ENCODE data around the gene LINGO3.
A peak's percentile ranks its signal among the peaks of the same experiment; 100 is the strongest.
"Not testable (repeated sequence)": the region's sequence is repeated elsewhere in the genome, so short reads cannot be mapped to it uniquely, and the experiment has no call there.

LINGO3 gene

DNA sequence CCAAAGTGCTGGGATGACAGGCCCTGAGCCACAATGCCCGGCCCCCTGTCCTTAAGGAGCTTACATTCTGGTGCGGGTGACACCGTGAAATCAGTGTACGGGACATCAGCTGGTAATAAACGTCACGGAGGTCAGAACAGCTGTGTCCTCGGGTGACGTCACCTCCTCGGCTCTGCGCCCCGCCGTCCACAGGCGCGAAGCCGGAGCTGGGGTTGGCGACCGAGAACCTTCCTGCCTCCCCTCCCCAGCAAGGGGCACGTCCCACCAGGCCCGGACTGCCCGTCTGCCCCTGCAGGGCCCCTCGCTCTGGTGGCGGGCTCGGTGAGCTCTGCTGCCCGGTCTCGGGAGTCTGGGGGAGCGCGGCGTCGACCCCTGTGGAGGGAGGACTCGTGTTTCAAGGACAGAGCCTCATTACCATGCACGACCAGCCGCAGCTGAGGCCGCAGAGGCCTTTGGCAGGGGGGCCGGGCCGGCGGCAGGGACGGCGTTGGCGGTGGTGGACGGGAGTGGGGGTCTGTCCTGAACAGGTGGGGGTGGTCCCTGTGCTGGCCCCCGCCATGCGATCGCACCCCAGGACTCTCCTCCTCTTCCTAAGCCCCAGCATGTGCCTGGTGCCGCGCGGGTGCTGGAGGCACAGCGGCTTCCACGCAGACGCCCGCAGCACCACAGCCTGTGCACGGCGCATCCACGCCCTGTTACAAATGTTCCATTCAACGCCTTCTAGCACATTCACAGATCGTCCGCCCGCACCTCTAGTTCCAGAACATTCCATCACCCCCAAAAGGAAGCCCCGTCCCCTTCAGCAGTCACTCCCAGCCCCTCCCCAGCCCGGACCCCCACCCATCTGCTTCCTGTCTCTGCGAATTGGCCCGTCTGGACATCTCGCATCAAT is 5.4 kb downstream of the LINGO3 start:
- DNase-seq, result peak; percentile 65

DNA sequence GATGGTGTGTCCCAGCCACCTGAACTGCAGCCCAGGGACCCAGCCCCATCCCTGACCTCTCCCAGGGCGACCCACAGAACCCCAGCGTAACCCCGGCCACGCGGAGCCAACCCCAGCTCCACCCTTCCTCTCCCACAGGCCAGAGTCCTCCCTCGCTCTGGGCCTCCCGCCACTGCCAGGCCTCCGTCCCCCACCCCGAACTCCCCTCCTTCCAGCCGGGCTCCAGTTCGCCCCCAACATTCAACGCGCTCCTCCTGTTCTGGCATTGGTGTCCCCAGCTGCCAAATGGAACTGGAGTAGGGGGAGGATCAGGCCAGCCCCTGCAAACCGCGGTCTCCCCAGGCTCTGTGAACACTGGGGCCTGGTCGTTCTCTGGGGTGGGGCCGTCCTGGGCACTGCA is 7.4 kb downstream of the LINGO3 start:
- no peak for DNase-seq

- no peak for DNase-seq
Observed at GRCh38 chr19:2296141-2296540, 11.8 kb downstream of the LINGO3 start.

DNA sequence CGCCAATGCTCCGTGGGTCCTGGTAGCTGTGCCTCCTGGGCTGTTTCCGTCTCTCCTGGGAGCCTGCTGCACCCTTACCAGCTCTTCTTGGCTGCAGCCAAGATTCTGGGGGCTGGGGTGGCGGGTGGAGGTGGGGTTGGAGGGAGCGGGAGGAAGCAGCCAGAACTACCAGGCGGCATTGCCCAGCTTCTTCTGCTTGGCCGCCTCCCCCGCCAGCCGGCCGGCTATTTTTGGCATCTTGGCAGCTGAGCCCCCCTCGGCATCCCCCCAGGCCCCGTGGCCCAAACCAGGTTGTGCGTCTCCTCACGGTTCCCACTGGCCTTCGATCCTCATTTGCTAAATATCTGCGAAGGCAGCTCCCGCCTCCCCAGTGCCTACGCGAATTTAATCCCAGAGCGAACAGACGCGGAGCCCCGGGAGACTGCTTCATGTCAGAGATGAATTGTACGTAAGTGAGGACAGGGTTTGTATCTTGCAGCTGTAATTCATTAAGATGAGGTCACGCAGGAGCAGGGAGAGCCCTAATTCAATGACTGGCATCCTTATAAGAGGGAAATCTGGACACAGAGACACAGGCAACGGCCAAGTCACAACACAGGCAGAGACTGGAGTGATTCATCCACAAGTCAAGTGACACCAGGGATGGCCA is 13.1 kb downstream of the LINGO3 start:
- DNase-seq, result no peak

DNA sequence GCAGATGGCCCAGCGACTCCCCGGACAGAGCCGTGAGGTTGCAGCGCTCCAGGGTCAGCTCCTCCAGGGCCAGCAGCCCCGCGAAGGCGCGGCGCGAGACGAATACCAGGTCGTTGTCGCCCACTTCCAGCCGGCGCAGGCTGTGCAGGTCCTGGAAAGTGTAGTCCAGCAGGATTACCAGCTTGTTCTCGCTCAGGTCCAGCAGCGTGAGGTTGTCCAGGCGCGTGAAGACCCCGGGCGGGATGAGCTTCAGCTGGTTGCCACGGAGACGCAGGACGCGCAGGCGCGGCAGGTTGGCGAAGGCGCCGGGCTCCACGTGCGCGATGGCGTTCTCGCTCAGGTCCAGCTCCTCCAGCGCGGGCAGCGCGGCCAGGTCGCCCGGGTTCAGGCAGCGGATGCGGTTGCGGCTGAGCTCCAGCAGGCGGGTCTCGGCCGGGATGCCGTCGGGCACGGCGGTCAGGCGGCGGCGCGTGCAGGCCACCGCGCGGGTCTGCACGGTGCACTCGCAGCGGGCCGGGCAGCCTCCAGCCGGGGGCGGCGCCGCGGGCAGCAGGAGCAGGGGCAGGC is 16.7 kb downstream of the LINGO3 start:
- DNase-seq, result no peak

DNA sequence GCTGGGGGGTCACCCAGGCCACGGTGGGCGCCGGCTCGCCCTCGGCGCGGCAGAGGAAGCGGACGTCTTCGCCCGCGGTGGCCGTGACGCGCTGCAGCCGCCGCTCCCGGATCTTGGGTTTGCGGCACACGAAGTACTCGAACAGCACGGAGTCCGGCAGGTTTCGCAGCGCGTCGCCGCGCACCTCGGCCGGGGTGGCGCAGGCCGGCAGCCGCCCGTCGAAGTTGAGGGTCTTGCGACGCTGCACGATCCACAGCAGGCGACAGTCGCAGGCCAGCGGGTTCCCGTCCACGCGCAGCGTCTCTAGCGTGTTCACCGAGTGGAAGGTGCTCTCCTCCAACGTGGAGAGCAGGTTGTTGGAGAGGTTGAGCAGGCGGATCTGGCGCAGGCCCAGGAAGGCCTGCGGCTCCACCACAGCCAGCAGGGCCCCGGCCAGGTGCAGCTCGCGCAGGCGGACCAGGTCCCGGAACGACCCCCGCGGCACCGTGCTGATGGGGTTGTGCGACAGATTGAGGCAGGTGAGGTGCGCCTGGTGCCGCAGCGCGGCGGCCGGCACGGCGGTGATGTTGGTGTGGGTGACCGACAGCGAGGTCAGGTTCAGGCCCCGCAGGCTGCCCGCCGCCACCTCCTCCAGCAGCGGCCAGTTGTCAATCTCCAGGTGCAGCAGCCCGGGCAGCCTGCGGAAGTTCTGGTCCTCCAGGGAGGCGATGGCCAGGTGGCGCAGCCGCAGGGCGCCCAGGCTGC is 17.3 kb downstream of the LINGO3 start:
- DNase-seq, result peak; percentile 54

- DNase-seq, result peak; percentile 97
Observed at GRCh38 chr19:2289714-2290435, 18.1 kb downstream of the LINGO3 start.

GRCh38 chr19:2288818-2289713 is 18.9 kb downstream of the LINGO3 start:
- peak; percentile 44 for DNase-seq

GRCh38 chr19:2288338-2288817 is 19.6 kb downstream of the LINGO3 start:
- DNase-seq, result no peak

DNA sequence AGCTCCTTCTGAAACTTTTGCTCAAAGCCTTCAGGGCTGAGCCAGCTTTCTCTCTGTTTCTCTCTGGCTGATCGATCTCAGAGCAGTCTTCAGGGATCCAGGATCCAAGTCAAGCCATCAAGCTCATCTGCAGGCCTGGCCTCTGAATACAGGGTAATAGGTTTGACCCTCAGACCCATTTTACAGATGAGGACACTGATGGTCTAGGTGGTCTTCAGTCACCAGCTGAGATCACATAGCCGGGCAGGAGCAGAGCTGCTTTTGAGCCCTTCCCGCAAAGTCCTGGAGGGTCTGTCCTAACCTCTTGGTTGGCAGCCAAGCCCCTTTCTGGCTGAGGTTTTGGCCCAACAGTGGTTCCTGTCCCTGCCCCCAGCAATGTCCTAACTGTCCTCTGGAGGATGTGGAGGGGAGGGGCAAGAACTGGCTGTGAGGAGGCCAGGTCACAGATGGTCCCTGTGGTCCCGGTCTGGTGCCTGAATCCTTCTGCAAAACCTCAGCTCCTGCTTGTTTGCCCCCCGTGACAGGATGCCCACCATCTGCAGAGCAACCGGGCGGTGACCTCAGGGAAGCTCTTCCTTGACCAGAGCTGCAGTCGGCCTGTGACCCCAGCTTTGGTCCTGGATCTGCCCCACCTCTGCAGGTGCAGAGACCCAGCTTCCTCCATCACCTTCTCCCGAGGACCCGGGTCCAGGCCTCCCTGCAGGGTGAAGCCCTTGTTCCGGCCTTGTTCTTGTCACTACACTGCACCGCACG is 20.2 kb downstream of the LINGO3 start:
- peak; percentile 77 for DNase-seq

- no peak for DNase-seq
Observed at GRCh38 chr19:2286402-2287140, 21.4 kb downstream of the LINGO3 start.

GRCh38 chr19:2283835-2284507 is 24.0 kb downstream of the LINGO3 start:
- DNase-seq, result no peak

GRCh38 chr19:2282862-2283237 is 25.1 kb downstream of the LINGO3 start:
- no peak for DNase-seq

- peak; percentile 89 for DNase-seq
Observed at GRCh38 chr19:2282062-2282861, 25.7 kb downstream of the LINGO3 start, which contains the start of gene PEAK3. Gene PEAK3 (minus strand): TSS chr19:2282175. CDS start chr19:2280931, 1,244 bp downstream.

- not testable (repeated sequence) for DNase-seq
Observed at GRCh38 chr19:2281265-2282061, 26.5 kb downstream of the LINGO3 start.

DNA sequence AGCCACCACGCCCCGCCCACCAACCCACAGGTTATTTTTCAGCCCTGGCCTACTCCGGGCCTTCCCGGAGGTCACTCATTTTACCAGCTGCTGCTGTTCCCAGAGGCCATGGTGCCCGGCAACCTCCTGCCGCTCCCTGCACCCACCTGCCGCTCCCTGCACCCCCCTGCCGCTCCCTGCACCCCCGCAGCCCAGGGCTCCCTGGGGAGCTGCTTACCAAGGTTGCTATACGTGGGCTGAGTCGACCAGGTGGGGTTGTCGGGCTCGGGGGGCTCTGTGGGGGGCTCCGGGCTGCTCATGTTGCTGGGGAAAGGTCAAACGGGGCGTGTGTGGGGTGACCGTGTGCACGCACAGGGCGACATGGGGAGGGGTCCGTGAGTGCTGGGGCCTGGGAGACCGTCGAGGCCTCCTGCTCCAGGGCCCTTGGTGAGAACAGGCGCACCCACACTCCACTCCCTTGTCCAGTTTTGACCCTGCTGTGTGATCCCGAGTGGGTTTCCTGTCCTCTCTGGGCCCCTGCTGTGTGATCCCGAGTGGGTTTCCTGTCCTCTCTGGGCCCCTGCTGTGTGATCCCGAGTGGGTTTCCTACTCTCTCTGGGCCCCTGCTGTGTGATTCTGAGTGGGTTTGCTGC is 27.2 kb downstream of the LINGO3 start:
- no peak for DNase-seq

All from hematopoietic multipotent progenitor cell treated with erythropoietin and hydrocortisone succinate and interleukin-3 and kit ligand, for 4 days (in vitro differentiated cells).